ENCODE data around the gene PELI2.

PELI2 gene

GRCh38 chr14:56172074-56172473 lies 53.9 kb downstream of the PELI2 start:
- ATAC-seq, result no peak
- TF ChIP-seq ZNF8 (CRISPR knock-in tag; IDR thresholded peaks at IDR 0.05), result no peak
- TF ChIP-seq ZC3H10 (CRISPR knock-in tag; IDR thresholded peaks at IDR 0.05), result no peak
- TF ChIP-seq ZFP3 (CRISPR knock-in tag; IDR thresholded peaks at IDR 0.05), result no peak
- TF ChIP-seq ARNTL (CRISPR knock-in tag; IDR thresholded peaks at IDR 0.05; ENCODE audit: borderline replicate concordance, low read depth), result no peak
- TF ChIP-seq ZNF565 (CRISPR knock-in tag; conservative IDR thresholded peaks at IDR 0.05; ENCODE audit: low read depth), result no peak
- TF ChIP-seq ESRRG (CRISPR knock-in tag; IDR thresholded peaks at IDR 0.05), result no peak
- no peak for TF ChIP-seq PATZ1 (CRISPR knock-in tag; IDR thresholded peaks at IDR 0.05; ENCODE audit: borderline replicate concordance)
- TF ChIP-seq POU6F1 (CRISPR knock-in tag; IDR thresholded peaks at IDR 0.05; ENCODE audit: borderline replicate concordance, low read depth), result no peak
- no peak for TF ChIP-seq SNAI2 (CRISPR knock-in tag; IDR thresholded peaks at IDR 0.05)
- no peak for TF ChIP-seq BACH2 (CRISPR knock-in tag; IDR thresholded peaks at IDR 0.05; ENCODE audit: borderline replicate concordance)
- no peak for TF ChIP-seq ZFP30 (CRISPR knock-in tag; IDR thresholded peaks at IDR 0.05)

- TF ChIP-seq TCF4 (CRISPR knock-in tag; IDR thresholded peaks at IDR 0.05; ENCODE audit: borderline replicate concordance), result no peak
- TF ChIP-seq OSR1 (CRISPR knock-in tag; IDR thresholded peaks at IDR 0.05), result no peak
- no peak for TF ChIP-seq ZNF70 (CRISPR knock-in tag; IDR thresholded peaks at IDR 0.05)
- no peak for TF ChIP-seq CSDC2 (CRISPR knock-in tag; IDR thresholded peaks at IDR 0.05)
- TF ChIP-seq ARNTL (CRISPR knock-in tag; IDR thresholded peaks at IDR 0.05; ENCODE audit: borderline replicate concordance, low read depth), result no peak
- no peak for TF ChIP-seq GLIS3 (CRISPR knock-in tag; IDR thresholded peaks at IDR 0.05)
- no peak for TF ChIP-seq POU6F1 (CRISPR knock-in tag; IDR thresholded peaks at IDR 0.05; ENCODE audit: borderline replicate concordance, low read depth)
- TF ChIP-seq, protein P1, sequence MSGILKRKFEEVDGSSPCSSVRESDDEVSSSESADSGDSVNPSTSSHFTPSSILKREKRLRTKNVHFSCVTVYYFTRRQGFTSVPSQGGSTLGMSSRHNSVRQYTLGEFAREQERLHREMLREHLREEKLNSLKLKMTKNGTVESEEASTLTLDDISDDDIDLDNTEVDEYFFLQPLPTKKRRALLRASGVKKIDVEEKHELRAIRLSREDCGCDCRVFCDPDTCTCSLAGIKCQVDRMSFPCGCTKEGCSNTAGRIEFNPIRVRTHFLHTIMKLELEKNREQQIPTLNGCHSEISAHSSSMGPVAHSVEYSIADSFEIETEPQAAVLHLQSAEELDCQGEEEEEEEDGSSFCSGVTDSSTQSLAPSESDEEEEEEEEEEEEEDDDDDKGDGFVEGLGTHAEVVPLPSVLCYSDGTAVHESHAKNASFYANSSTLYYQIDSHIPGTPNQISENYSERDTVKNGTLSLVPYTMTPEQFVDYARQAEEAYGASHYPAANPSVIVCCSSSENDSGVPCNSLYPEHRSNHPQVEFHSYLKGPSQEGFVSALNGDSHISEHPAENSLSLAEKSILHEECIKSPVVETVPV (CRISPR knock-in tag; IDR thresholded peaks at IDR 0.05), result no peak
- no peak for TF ChIP-seq ISL1 (CRISPR knock-in tag; IDR thresholded peaks at IDR 0.05)
- no peak for TF ChIP-seq SNAI2 (CRISPR knock-in tag; IDR thresholded peaks at IDR 0.05)
- ATAC-seq, result no peak
Observed at GRCh38 chr14:56172571-56172971, 54.4 kb downstream of the PELI2 start.

- TF ChIP-seq BACH2 (CRISPR knock-in tag; IDR thresholded peaks at IDR 0.05; ENCODE audit: borderline replicate concordance) (no peak), ISL1 (CRISPR knock-in tag; IDR thresholded peaks at IDR 0.05) (no peak), ZFP30 (CRISPR knock-in tag; IDR thresholded peaks at IDR 0.05) (no peak), OSR1 (CRISPR knock-in tag; IDR thresholded peaks at IDR 0.05) (no peak), ESRRG (CRISPR knock-in tag; IDR thresholded peaks at IDR 0.05) (no peak), PPARA (CRISPR knock-in tag; IDR thresholded peaks at IDR 0.05; ENCODE audit: borderline replicate concordance) (no peak), ARNTL (CRISPR knock-in tag; IDR thresholded peaks at IDR 0.05; ENCODE audit: borderline replicate concordance, low read depth) (no peak), ZNF70 (CRISPR knock-in tag; IDR thresholded peaks at IDR 0.05) (no peak), POU6F1 (CRISPR knock-in tag; IDR thresholded peaks at IDR 0.05; ENCODE audit: borderline replicate concordance, low read depth) (no peak), SNAI2 (CRISPR knock-in tag; IDR thresholded peaks at IDR 0.05) (no peak)
- TF ChIP-seq, protein P2, sequence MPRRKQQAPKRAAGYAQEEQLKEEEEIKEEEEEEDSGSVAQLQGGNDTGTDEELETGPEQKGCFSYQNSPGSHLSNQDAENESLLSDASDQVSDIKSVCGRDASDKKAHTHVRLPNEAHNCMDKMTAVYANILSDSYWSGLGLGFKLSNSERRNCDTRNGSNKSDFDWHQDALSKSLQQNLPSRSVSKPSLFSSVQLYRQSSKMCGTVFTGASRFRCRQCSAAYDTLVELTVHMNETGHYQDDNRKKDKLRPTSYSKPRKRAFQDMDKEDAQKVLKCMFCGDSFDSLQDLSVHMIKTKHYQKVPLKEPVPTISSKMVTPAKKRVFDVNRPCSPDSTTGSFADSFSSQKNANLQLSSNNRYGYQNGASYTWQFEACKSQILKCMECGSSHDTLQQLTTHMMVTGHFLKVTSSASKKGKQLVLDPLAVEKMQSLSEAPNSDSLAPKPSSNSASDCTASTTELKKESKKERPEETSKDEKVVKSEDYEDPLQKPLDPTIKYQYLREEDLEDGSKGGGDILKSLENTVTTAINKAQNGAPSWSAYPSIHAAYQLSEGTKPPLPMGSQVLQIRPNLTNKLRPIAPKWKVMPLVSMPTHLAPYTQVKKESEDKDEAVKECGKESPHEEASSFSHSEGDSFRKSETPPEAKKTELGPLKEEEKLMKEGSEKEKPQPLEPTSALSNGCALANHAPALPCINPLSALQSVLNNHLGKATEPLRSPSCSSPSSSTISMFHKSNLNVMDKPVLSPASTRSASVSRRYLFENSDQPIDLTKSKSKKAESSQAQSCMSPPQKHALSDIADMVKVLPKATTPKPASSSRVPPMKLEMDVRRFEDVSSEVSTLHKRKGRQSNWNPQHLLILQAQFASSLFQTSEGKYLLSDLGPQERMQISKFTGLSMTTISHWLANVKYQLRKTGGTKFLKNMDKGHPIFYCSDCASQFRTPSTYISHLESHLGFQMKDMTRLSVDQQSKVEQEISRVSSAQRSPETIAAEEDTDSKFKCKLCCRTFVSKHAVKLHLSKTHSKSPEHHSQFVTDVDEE (CRISPR knock-in tag; IDR thresholded peaks at IDR 0.05), result no peak
- TF ChIP-seq, protein P1 (CRISPR knock-in tag; IDR thresholded peaks at IDR 0.05), result no peak
Observed at GRCh38 chr14:56173365-56173922, 55.2 kb downstream of the PELI2 start.

More at GRCh38 chr14:56173365-56173922, 55.2 kb downstream of the PELI2 start:
- ATAC-seq, result no peak

All from SK-N-SH treated with all-trans-retinoic acid at 6 μM for 48 hours (cell line).